GM12873 (cell line): ENCODE results near the gene FXYD3.

Experiments used
- CTCF ChIP-seq: IDR thresholded peaks from 2 replicates; pipeline ENCODE4 v1.5.1; 2012; ENCODE audit warnings: low read depth, mild to moderate bottlenecking, moderate library complexity, low read length, control low read depth; ENCODE audit not compliant: insufficient read depth; ENCODE audit errors: missing control alignments

FXYD3 gene

GRCh38 chr19:35117799-35118198 is 2.2 kb downstream of the FXYD3 start:
- TF ChIP-seq CTCF, result no peak

GRCh38 chr19:35118268-35119020 is 2.8 kb downstream of the FXYD3 start:
- no peak for TF ChIP-seq CTCF

GRCh38 chr19:35119091-35119490 is 3.5 kb downstream of the FXYD3 start:
- TF ChIP-seq CTCF, result no peak

GRCh38 chr19:35119578-35120155 is 4.0 kb downstream of the FXYD3 start:
- no peak for TF ChIP-seq CTCF

- no peak for TF ChIP-seq CTCF
These were observed 4.9 kb downstream of the FXYD3 start for GRCh38 chr19:35120492-35120891.

- no peak for TF ChIP-seq CTCF
These were observed 5.3 kb downstream of the FXYD3 start for GRCh38 chr19:35120898-35121297.

GRCh38 chr19:35122687-35123551 is 7.3 kb downstream of the FXYD3 start:
- no peak for TF ChIP-seq CTCF
